HG03571 (cell line): Measurements from ENCODE around the gene CACNA1E.

ENCODE experiments used
- ATAC-seq: cut with Tn5 transposase; IDR thresholded peaks from one replicate; pipeline ENCODE4 v1.9.1; 2021; ENCODE audit not compliant: unreplicated experiment

The CACNA1E gene

DNA sequence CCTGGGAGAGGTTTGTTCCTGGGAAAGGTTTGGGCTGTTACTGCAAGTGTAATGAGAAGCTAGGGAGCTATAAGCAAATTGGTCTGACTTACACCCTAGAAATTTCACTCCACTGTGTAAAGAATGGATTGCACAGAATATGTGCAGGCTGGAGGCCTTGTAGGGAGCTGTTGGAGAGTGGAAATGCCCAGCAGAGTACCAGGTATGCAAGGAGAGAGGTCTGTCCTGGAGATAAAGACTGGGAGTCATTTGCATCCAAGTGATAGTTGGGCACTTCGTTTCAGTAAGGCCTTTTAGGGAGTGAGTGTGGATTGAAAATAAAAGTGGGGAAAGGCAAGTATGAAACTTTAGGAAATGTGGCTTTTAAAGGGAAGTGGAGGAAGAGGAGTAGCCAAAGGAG lies 75.8 kb downstream of the CACNA1E start:
- no peak for ATAC-seq

DNA sequence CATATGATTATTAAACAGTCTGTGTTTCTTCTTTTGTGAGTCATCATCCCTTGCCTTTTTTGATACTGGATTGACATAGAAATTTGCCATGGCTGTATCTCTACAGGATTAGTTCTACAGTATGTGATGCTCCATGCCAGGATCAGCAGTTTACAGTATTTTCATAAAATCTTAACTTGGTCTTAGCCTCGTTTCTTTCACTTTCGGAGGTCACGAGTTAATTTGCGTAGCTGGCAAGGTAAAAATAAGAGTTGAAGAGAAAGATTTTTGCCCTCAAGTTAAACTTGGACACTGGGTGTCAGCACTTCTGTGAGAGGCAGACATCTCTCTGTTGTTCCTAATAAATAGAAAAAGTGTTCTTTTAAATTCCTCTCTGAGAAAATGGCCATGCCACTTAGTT lies 79.1 kb downstream of the CACNA1E start:
- no peak for ATAC-seq

GRCh38 chr1:181568736-181569135 lies 85.4 kb downstream of the CACNA1E start:
- no peak for ATAC-seq

GRCh38 chr1:181577475-181577874 lies 94.2 kb downstream of the CACNA1E start:
- ATAC-seq: no peak

DNA sequence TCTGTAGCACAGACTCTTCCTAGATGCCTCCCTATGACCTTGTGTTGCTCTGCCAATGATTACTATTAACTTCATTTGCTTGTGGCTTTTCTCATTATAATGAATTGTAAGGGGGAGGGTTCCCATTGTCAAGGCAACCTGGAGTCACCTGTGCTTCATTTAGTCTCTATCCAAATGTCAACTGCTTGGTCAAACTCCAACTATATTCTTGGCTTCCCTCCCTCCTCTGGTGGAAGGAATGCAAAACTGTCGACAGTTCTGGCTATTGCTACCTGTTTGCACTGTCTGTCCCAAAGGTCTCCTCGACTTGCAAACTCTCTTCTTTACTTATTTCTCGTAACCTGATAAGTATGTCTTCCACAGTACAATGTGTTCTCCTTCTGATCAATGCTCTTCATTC lies 100.3 kb downstream of the CACNA1E start:
- ATAC-seq: no peak

- ATAC-seq: no peak
Measured at GRCh38 chr1:181587870-181588438, 104.6 kb downstream of the CACNA1E start.

DNA sequence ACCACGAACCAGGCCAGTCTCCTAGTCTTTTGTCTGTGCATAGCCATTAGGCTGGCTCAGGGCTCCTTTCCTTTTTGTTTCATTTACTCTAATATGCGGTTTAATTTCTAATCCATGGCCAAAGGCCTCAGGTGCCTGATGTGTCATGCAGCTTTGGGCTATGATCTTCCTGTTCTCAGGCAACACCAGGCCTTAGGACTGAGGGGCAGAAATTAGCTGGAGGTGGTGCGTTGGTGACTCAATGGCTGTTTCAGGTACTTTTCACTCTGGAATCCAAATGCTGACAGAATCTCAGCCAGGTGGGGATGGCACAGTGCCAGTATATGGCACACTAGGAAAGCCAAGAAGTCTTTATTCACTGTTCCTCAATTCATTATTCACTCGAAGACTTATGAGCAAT lies 105.3 kb downstream of the CACNA1E start:
- ATAC-seq: no peak

- no peak for ATAC-seq
Measured at GRCh38 chr1:181592255-181592859, 109.0 kb downstream of the CACNA1E start.

GRCh38 chr1:181593042-181593441 lies 109.7 kb downstream of the CACNA1E start:
- ATAC-seq: no peak

DNA sequence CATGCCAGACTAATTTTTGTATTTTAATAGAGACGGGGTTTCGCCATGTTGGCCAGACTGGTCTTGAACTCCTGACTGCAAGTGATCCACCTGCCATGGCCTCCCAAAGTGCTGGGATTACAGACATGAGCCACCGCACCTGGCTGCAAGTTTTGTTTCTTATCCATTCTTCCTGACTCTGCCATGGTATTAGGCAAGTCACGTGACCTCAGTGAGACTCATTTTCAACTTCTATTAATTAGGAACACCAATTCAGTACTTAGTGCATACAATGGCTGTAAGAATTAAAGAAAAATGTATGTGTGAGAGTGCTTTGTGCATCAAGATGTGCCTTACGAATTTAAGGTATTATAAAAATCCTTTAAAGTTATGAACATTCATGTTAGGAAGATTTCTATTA lies 111.2 kb downstream of the CACNA1E start:
- ATAC-seq: no peak

DNA sequence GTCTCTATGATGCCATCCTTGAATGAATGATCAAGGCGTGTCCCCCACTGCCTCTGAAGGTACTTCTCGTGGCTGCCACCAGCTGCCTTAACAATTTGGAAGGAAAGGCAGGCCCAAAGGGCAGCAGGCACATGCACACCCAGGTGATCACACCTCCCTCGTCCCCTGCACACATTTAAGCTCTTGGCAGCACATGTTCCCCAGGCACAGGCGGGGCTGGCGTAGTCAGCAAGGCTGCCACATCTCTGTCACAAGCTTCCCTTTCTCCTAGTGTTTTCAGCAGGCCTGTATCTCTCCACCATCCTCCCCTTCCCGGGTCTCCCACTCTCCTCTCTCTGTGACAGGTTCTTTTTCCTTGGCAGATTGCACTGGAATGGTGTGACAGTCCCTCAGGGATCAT lies 111.9 kb downstream of the CACNA1E start:
- no peak for ATAC-seq

DNA sequence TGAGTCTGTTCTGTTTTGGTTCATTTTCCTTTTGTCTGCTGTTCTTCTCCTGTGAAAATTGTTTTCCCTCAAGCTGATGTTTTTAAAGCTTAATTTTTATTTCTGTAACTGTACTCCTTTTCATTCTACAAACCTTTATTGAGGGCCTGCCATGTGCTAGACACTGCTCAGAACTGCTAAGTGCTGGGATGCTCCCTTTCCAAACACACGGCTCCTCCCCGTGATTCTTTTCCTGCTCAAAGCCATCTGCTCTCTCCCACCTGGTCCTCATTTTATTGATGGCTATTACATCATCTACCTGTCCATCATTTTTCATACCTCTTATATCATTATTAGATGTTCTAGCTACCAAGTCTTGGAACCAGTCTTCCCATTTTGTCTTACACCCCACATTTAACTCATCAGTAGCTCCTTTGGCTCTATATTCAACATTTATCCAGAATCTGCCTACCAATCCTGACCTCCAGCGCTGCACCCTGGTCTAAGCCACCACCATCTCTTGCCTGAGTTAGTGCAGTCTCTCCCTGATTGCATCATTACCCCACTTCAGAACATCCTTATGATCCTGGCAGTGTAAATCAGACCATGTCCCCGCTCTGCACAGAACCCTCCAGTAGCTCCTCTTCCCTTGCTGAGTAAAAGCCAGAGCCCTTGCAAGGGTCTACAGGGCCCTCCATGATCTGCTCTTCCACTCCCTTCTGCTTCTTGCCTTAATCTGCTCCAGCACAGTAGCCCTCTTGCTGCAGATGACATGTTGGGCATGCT lies 118.1 kb downstream of the CACNA1E start:
- no peak for ATAC-seq

DNA sequence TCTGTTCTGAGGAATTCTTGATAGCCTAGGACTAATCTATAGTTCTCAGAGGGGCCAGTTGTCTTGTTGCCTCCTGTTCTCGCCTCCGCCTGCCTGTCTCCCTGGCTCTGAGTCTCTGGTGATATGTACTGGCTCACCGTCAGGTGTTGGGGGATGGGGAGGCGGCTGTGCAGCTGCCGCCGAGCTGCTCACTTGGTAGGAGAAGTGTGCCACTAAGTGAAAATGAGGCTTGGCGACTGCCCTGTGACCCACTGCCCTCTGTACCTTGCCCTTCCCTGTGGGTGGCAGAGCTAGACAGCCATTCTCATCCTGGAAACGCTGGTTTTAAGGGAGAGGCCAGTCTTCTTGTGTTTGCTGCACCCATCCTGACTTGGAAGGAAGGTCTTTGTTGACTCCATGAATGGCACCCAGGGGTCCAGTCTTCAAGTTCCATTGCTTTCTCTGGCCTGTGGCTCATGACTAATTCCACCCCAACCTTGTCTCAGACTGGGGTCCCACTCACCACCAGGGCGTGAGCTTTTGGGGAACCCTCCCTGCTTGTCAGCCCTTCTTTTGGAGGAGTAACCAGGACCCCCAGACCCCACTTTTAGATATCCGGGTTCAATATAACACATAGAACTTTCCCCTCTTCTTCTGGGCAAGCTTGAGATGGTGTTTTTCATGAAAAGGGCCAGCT lies 120.6 kb downstream of the CACNA1E start:
- ATAC-seq: no peak

GRCh38 chr1:181604482-181605249 lies 121.3 kb downstream of the CACNA1E start:
- no peak for ATAC-seq

DNA sequence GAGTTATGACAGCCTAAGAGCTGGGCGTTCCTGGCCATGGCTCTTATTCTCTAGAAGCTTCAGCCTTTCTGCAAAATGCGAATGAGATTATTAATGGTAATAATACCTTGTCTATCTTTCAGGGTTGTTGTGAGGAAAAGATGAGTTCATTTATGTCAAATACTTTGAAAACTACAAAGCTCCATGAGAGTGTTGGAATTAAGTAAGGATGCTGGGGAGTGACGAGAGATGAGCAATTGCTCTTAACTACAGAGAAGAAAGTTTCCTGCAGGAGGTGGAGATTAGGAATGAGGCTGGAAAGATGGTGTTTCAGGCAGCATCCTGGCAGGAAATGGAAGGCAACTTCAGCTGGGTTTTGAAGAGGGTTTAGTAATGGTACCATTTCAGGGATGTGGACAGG lies 124.2 kb downstream of the CACNA1E start:
- no peak for ATAC-seq

- no peak for ATAC-seq
Measured at GRCh38 chr1:181608386-181608785, 125.1 kb downstream of the CACNA1E start.

- ATAC-seq: no peak
Measured at GRCh38 chr1:181608948-181609347, 125.6 kb downstream of the CACNA1E start.

- no peak for ATAC-seq
Measured at GRCh38 chr1:181612100-181612499, 128.8 kb downstream of the CACNA1E start.

GRCh38 chr1:181618559-181618958 lies 135.2 kb downstream of the CACNA1E start:
- no peak for ATAC-seq

GRCh38 chr1:181620183-181620582 lies 136.9 kb downstream of the CACNA1E start:
- no peak for ATAC-seq

GRCh38 chr1:181623850-181624249 lies 140.5 kb downstream of the CACNA1E start:
- no peak for ATAC-seq
